Large intestine (tissue), 12 donors: ENCODE measurements around the gene TUBE1. TPM values are rescaled to one million over a fixed set of nuclear protein-coding genes. Genes with fewer than 3 reads are reported as not detected.

Experiments
- DNase-seq, 2 donors: peaks; one replicate each; pipeline versions ENCODE4 v3.0.0 to v3.0.0-alpha.2; 2013
- H3K27ac ChIP-seq: one replicate; pipeline ENCODE4 v1.5.1; 2013; ENCODE audit warnings: low read length
- H3K27me3 ChIP-seq: 2 replicates; pipeline ENCODE4 v1.6.1; 2013; ENCODE audit warnings: low read length; ENCODE audit not compliant: control insufficient read depth, insufficient read depth
- H3K36me3 ChIP-seq: 2 replicates; pipeline ENCODE4 v1.6.1; 2013; ENCODE audit warnings: low read length; ENCODE audit not compliant: control insufficient read depth, insufficient read depth
- H3K4me1 ChIP-seq: one replicate; pipeline ENCODE4 v1.6.1; 2013; ENCODE audit warnings: low read length; ENCODE audit not compliant: control insufficient read depth, insufficient read depth
- H3K4me3 ChIP-seq: one replicate; pipeline ENCODE4 v1.5.1; 2013; ENCODE audit warnings: low read length
- H3K9me3 ChIP-seq: one replicate; pipeline ENCODE4 v1.6.1; 2013; ENCODE audit warnings: mild to moderate bottlenecking, low read depth, low read length, moderate library complexity; ENCODE audit not compliant: control insufficient read depth
- WGBS: methylation state at CpG from one replicate; pipeline ENCODE4 v1.1.5; 2013; ENCODE audit warnings: low lambda C conversion rate; ENCODE audit not compliant: insufficient coverage; 5-methylcytosine and 5-hydroxymethylcytosine counted together
- long read RNA-seq, 11 donors: transcript quantifications; one replicate each; lab custom pipeline, GENCODE V29; 2026
- polyA plus RNA-seq: library from polyadenylated mRNA; unstranded; fragments of 120-200 nt; gene quantifications from one replicate; pipeline ENCODE4 v1.2.1, GENCODE V29; 2013

Gene TUBE1, protein sequence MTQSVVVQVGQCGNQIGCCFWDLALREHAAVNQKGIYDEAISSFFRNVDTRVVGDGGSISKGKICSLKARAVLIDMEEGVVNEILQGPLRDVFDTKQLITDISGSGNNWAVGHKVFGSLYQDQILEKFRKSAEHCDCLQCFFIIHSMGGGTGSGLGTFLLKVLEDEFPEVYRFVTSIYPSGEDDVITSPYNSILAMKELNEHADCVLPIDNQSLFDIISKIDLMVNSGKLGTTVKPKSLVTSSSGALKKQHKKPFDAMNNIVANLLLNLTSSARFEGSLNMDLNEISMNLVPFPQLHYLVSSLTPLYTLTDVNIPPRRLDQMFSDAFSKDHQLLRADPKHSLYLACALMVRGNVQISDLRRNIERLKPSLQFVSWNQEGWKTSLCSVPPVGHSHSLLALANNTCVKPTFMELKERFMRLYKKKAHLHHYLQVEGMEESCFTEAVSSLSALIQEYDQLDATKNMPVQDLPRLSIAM
- polyA plus RNA-seq = 33.8 TPM
- long read RNA-seq, donor 1, transcript TUBE1-207 (1 exons, 3,610 nt) = major isoform, 8 of 10 reads
- long read RNA-seq, donor 1, partial matches to known transcripts = 0 of 10 reads
- long read RNA-seq, donor 1, other reads (novel, unspliced or antisense) = 0 of 10 reads
- long read RNA-seq, donor 2, transcript TUBE1-207 (1 exons, 3,610 nt) = major isoform, 16 of 20 reads
- long read RNA-seq, donor 2, partial matches to known transcripts = 0 of 20 reads
- long read RNA-seq, donor 2, other reads (novel, unspliced or antisense) = 0 of 20 reads
- long read RNA-seq, donor 3, transcript TUBE1-207 (1 exons, 3,610 nt) = major isoform, 15 of 43 reads
- long read RNA-seq, donor 3, partial matches to known transcripts = 15 of 43 reads
- long read RNA-seq, donor 3, other reads (novel, unspliced or antisense) = 6 of 43 reads
- long read RNA-seq, donor 4, partial matches to known transcripts = 0 of 1 reads
- long read RNA-seq, donor 4, other reads (novel, unspliced or antisense) = 0 of 1 reads
- long read RNA-seq, donor 5, transcript TUBE1-207 (1 exons, 3,610 nt) = major isoform, 8 of 10 reads
- long read RNA-seq, donor 5, partial matches to known transcripts = 0 of 10 reads
- long read RNA-seq, donor 5, other reads (novel, unspliced or antisense) = 0 of 10 reads
- long read RNA-seq, donor 6, transcript TUBE1-207 (1 exons, 3,610 nt) = major isoform, 10 of 13 reads
- long read RNA-seq, donor 6, partial matches to known transcripts = 0 of 13 reads
- long read RNA-seq, donor 6, other reads (novel, unspliced or antisense) = 0 of 13 reads
- long read RNA-seq, donor 7, partial matches to known transcripts = 0 of 3 reads
- long read RNA-seq, donor 7, other reads (novel, unspliced or antisense) = 0 of 3 reads
- long read RNA-seq, donor 8, transcript TUBE1-207 (1 exons, 3,610 nt) = major isoform, 10 of 19 reads
- long read RNA-seq, donor 8, transcript TUBE1-202 (12 exons, 2,142 nt) = minor isoform, 5 of 19 reads
- long read RNA-seq, donor 8, partial matches to known transcripts = 0 of 19 reads
- long read RNA-seq, donor 8, other reads (novel, unspliced or antisense) = 0 of 19 reads
- long read RNA-seq, donor 9, transcript TUBE1-207 (1 exons, 3,610 nt) = major isoform, 9 of 14 reads
- long read RNA-seq, donor 9, partial matches to known transcripts = 0 of 14 reads
- long read RNA-seq, donor 9, other reads (novel, unspliced or antisense) = 0 of 14 reads
- long read RNA-seq, donor 10, partial matches to known transcripts = 5 of 11 reads
- long read RNA-seq, donor 10, other reads (novel, unspliced or antisense) = 0 of 11 reads
- long read RNA-seq, donor 11, partial matches to known transcripts = 0 of 9 reads
- long read RNA-seq, donor 11, other reads (novel, unspliced or antisense) = 0 of 9 reads

DNA sequence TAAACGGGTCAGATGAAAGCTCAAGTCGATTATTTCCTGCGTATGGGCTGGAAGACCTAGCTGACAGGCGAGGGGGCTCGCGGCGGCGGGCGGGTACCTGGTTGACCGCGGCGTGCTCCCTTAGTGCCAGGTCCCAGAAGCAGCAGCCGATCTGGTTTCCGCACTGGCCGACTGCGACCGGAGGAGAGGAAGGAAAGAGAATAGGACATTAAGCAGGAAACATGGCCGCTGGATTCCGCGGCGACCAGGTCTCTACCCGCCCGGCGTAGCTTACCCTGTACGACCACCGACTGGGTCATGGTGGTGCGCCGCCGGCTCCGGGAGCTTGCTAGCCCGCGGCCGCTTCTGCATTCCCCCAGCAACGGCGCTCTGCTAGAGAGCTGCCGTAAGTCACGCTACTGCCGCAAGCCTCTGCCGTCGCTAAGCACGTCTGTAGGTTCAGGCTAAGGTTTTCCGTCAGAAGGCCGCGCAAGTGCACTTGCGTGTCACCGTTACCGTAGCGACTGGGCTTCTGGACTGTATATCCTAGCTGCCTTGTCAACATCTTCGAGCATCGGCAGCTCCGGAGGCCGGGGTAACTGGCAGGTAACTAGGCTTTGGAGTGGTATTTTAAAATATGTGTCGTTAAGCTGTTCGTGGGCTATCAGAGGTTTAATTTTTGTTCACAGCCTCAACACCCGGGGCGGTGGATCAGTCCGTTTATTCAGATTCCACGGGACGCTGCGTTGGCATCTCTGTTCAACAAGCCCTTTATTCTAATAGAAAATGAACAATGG is at the start of gene TUBE1, which contains the start of gene FAM229B:
TUBE1 (minus strand) TSS at position 347 of the 776 bp plus-strand sequence; CDS start at position 299, 48 bp downstream.
FAM229B (plus strand) TSS at position 456 of the 776 bp plus-strand sequence. CDS start 11,693 bp downstream, outside the sequence.
- H3K4me1 ChIP-seq = no peaks in the 10 kb centered on the region
- WGBS = no CpG with 5 or more reads among the region's 60 CpGs
- DNase-seq = peak; percentile 94 to 97

DNA sequence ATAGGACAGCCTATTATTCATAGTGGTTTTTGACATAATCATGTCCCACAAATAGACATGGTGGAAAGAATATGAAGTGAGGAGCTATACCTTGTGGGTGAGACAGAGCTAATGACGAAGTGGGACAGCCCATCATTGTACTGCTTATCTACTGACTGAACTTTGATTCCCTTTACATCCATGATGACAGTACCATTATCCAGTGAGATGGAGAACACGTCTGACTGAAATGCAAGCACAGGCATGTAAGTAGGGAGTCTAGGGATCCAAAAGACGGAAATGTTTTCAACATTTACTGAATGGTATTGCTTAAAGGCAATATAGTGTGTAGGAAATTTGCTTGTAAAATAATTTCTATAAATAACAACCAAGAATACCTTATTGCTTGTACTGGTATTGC is 43.6 kb upstream of the TUBE1 start:
- Histone ChIP-seq H3K4me3 (no peak overlapping the region), H3K4me1 (no peaks in the 10 kb centered on the region), H3K27ac (no peak overlapping the region), H3K9me3 (no peaks in the 10 kb centered on the region), H3K27me3 (no peaks in the 10 kb centered on the region), H3K36me3 (peaks cover 4% of the 10 kb centered on the region)
- DNase-seq = no peak
- WGBS = 20% methylated on average over 1 of the region's 3 CpGs

More for the DNA sequence above, at the start of gene TUBE1, which contains the start of gene FAM229B:
- H3K27ac ChIP-seq = peak within 1 kb of the TSS; percentile 78
- H3K4me3 ChIP-seq = peak within 1 kb of the TSS; percentile 78
- H3K27me3 ChIP-seq = peaks cover 2% of the 10 kb centered on the region
- H3K36me3 ChIP-seq = peaks cover 11% of the 10 kb centered on the region
- H3K9me3 ChIP-seq = no peaks in the 10 kb centered on the region

GRCh38 chr6:112128208-112128607 is 40.9 kb upstream of the TUBE1 start:
- DNase-seq = no peak
- Histone ChIP-seq H3K27me3 (no peaks in the 10 kb centered on the region), H3K9me3 (no peaks in the 10 kb centered on the region), H3K4me1 (no peaks in the 10 kb centered on the region), H3K27ac (no peak overlapping the region), H3K4me3 (no peak overlapping the region), H3K36me3 (peaks cover 6% of the 10 kb centered on the region)
- no CpG with 5 or more reads among the region's 5 CpGs for WGBS

DNA sequence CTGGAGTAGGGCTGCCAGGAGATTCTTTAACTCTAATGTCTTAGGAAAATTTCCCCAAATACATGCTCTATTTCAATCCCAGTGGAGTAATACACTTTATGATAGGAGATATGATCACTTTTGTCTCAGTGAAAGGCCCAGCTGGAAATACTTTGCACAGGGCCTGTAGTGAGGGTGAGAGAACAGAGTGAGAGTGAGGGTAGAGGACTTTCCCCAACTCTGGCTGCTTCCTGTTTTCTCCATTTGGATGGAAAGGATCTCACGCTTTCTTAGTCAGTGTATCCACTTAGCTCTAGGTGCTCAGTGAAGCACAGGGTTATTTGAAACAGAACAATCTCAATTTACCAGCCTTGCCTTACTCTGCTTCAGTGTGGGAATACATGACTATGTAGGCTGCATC is 36.7 kb upstream of the TUBE1 start:
- H3K4me1 ChIP-seq = no peaks in the 10 kb centered on the region
- H3K27ac ChIP-seq = no peak overlapping the region
- peaks cover 15% of the 10 kb centered on the region for H3K36me3 ChIP-seq
- no CpG with 5 or more reads among the region's 1 CpG for WGBS
- H3K9me3 ChIP-seq = no peaks in the 10 kb centered on the region
- H3K27me3 ChIP-seq = no peaks in the 10 kb centered on the region
- DNase-seq = no peak
- H3K4me3 ChIP-seq = no peak overlapping the region

- H3K9me3 ChIP-seq = no peaks in the 10 kb centered on the region
- WGBS = 90% methylated on average over 2 of the region's 2 CpGs
- H3K4me1 ChIP-seq = no peaks in the 10 kb centered on the region
- H3K4me3 ChIP-seq = no peak overlapping the region
- H3K27ac ChIP-seq = no peak overlapping the region
- H3K36me3 ChIP-seq = peaks cover 15% of the 10 kb centered on the region
- H3K27me3 ChIP-seq = no peaks in the 10 kb centered on the region
- no peak for DNase-seq
Observed at GRCh38 chr6:112122756-112123155, 35.5 kb upstream of the TUBE1 start.

GRCh38 chr6:112118034-112118433 is 30.8 kb upstream of the TUBE1 start:
- Histone ChIP-seq H3K27ac (no peak overlapping the region), H3K9me3 (no peaks in the 10 kb centered on the region), H3K4me1 (no peaks in the 10 kb centered on the region), H3K4me3 (no peak overlapping the region), H3K36me3 (peaks cover 22% of the 10 kb centered on the region), H3K27me3 (no peaks in the 10 kb centered on the region)
- no peak for DNase-seq

DNA sequence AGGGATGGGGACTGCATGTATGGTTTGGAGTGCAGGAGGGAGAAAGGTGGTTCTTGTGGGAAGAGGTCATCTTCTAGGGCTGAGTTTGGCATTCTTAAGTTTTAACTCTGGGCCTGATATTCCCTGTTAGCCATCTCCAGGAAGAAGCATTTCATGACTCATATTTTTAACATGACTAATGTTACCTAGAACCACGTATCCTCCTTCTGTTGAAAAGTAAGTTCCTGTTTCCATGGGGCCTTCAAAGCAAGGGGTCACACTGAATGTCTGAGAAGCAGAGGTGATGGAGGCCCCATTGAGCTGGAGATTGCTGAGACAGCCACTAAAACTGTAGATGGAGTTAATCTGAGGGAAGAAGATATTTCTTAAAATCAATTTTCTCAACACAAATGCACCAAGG is 30.3 kb upstream of the TUBE1 start:
- peaks cover 22% of the 10 kb centered on the region for H3K36me3 ChIP-seq
- no CpG with 5 or more reads among the region's 1 CpG for WGBS
- DNase-seq = no peak

GRCh38 chr6:112116221-112116620 is 28.9 kb upstream of the TUBE1 start:
- no peak overlapping the region for H3K27ac ChIP-seq
- H3K4me1 ChIP-seq = no peaks in the 10 kb centered on the region
- H3K27me3 ChIP-seq = no peaks in the 10 kb centered on the region
- no peak overlapping the region for H3K4me3 ChIP-seq
- WGBS = no CpG with 5 or more reads among the region's 1 CpG
- no peaks in the 10 kb centered on the region for H3K9me3 ChIP-seq
- DNase-seq = no peak
- peaks cover 19% of the 10 kb centered on the region for H3K36me3 ChIP-seq

More for the DNA sequence above, 30.3 kb upstream of the TUBE1 start:
- Histone ChIP-seq H3K9me3 (no peaks in the 10 kb centered on the region), H3K4me3 (no peak overlapping the region), H3K27me3 (no peaks in the 10 kb centered on the region), H3K27ac (no peak overlapping the region), H3K4me1 (no peaks in the 10 kb centered on the region)
